Neural cell (in vitro differentiated cells): ENCODE data around the gene DDX24. TPM values are rescaled to one million over a fixed set of nuclear protein-coding genes. Genes with fewer than 3 reads are reported as not detected.

ENCODE experiments used
- H2AFZ ChIP-seq: fragments of 200-600, 300-800 bp; sonication (generic), shearing (Covaris generic); 2 replicates; pipeline ENCODE4 v1.6.0; 2014; ENCODE audit warnings: low read depth, mild to moderate bottlenecking, antibody characterized with exemption, low read length, moderate library complexity
- H3F3A ChIP-seq: fragments of 200-600 bp; shearing (Covaris generic); 2 replicates; pipeline ENCODE4 v1.6.1; 2016; ENCODE audit warnings: mild to moderate bottlenecking, moderate library complexity, mixed read lengths, antibody characterized with exemption, low read length; ENCODE audit not compliant: insufficient read depth, poor library complexity, severe bottlenecking
- H3K27ac ChIP-seq: fragments of 200-600, 300-800 bp; sonication (generic), shearing (Covaris generic); 2 replicates; pipeline ENCODE4 v1.5.1; 2014; ENCODE audit warnings: mild to moderate bottlenecking, low read length, moderate library complexity
- H3K27me3 ChIP-seq: fragments of 300-800, 200-600 bp; sonication (generic), shearing (Covaris generic); 2 replicates; pipeline ENCODE4 v1.6.0; 2014; ENCODE audit warnings: mild to moderate bottlenecking, low read depth, low read length, moderate library complexity; ENCODE audit not compliant: insufficient read depth
- H3K36me3 ChIP-seq: fragments of 300-800, 200-600 bp; sonication (generic), shearing (Covaris generic); 2 replicates; pipeline ENCODE4 v1.5.1; 2014; ENCODE audit warnings: mild to moderate bottlenecking, antibody characterized with exemption, low read length, moderate library complexity; ENCODE audit not compliant: insufficient read depth
- H3K4me2 ChIP-seq: fragments of 300-800, 200-600 bp; sonication (generic), shearing (Covaris generic); 2 replicates; pipeline ENCODE4 v1.6.0; 2014; ENCODE audit warnings: mild to moderate bottlenecking, low read length
- H3K4me3 ChIP-seq: fragments of 300-800, 200-600 bp; sonication (generic), shearing (Covaris generic); 2 replicates; pipeline ENCODE4 v1.5.1; 2014; ENCODE audit warnings: mild to moderate bottlenecking, low read length, moderate library complexity
- H3K79me2 ChIP-seq: fragments of 200-600 bp; shearing (Covaris generic); replicated peaks from 2 replicates; pipeline ENCODE4 v1.6.0; 2014; ENCODE audit warnings: mild to moderate bottlenecking, low read length, moderate library complexity; ENCODE audit not compliant: insufficient read depth
- H3K9ac ChIP-seq: fragments of 300-800, 200-600 bp; sonication (generic), shearing (Covaris generic); 2 replicates; pipeline ENCODE4 v1.6.1; 2016; ENCODE audit warnings: mild to moderate bottlenecking, low read length, mixed read lengths
- H3K9me2 ChIP-seq: fragments of 200-600 bp; shearing (Covaris generic); 2 replicates; pipeline ENCODE4 v1.6.1; 2016; ENCODE audit warnings: mild to moderate bottlenecking, low read length, mixed read lengths; ENCODE audit not compliant: insufficient read depth
- H3K9me3 ChIP-seq: fragments of 200-600, 300-800 bp; sonication (generic), shearing (Covaris generic); 2 replicates; pipeline ENCODE4 v1.6.1; 2016; ENCODE audit warnings: mild to moderate bottlenecking, mixed run types, low read length, moderate library complexity, mixed read lengths
- H4K20me1 ChIP-seq: fragments of 200-600 bp; shearing (Covaris generic); 2 replicates; pipeline ENCODE4 v1.6.1; 2016; ENCODE audit warnings: mild to moderate bottlenecking, mixed run types; ENCODE audit not compliant: insufficient read depth
- CTCF ChIP-seq: fragments of 450-650 bp; IDR thresholded peaks from 2 replicates; pipeline ENCODE4 v1.5.1; 2014; ENCODE audit warnings: antibody characterized with exemption, mild to moderate bottlenecking, moderate library complexity; ENCODE audit not compliant: poor library complexity, severe bottlenecking
- EP300 ChIP-seq: fragments of 450-650 bp; conservative IDR thresholded peaks from 2 replicates; pipeline ENCODE4 v1.6.1; 2014; ENCODE audit warnings: antibody characterized with exemption, mild to moderate bottlenecking, moderate library complexity; ENCODE audit not compliant: poor library complexity, severe bottlenecking
- EZH2 ChIP-seq: fragments of 200-600, 300-800 bp; shearing (Covaris generic), sonication (generic); IDR thresholded peaks from 2 replicates; pipeline ENCODE4 v1.6.1; 2014; ENCODE audit warnings: antibody characterized with exemption, low read length, borderline replicate concordance, mild to moderate bottlenecking; ENCODE audit not compliant: insufficient read depth, poor library complexity, severe bottlenecking
- MXI1 ChIP-seq: fragments of 450-650 bp; conservative IDR thresholded peaks from 2 replicates; pipeline ENCODE4 v1.6.1; 2014; ENCODE audit warnings: antibody characterized with exemption, mild to moderate bottlenecking; ENCODE audit not compliant: poor library complexity, severe bottlenecking
- POLR2AphosphoS5 ChIP-seq: IDR thresholded peaks from 2 replicates; pipeline ENCODE4 v1.6.1; 2012
- RAD21 ChIP-seq: fragments of 450-650 bp; conservative IDR thresholded peaks from 2 replicates; pipeline ENCODE4 v1.6.1; 2014; ENCODE audit warnings: antibody characterized with exemption, mild to moderate bottlenecking, moderate library complexity
- REST ChIP-seq: IDR thresholded peaks from 2 replicates; pipeline ENCODE4 v1.6.1; 2012; ENCODE audit warnings: borderline replicate concordance
- SMC3 ChIP-seq: fragments of 450-650 bp; conservative IDR thresholded peaks from 2 replicates; pipeline ENCODE4 v1.6.1; 2014; ENCODE audit warnings: antibody characterized with exemption, mild to moderate bottlenecking, moderate library complexity; ENCODE audit not compliant: poor library complexity
- TAF1 ChIP-seq: IDR thresholded peaks from 2 replicates; pipeline ENCODE4 v1.6.1; 2012; ENCODE audit warnings: low read depth
- polyA plus RNA-seq: library from polyadenylated mRNA; depleted of rRNA; stranded (reverse); fragments of >200 nt; gene quantifications from 2 replicates; pipeline ENCODE4 v1.2.3, GENCODE V29; 2014

Gene DDX24
- polyA plus RNA-seq, 1 donor from 2014 or later: 177 TPM

GRCh38 chr14:94045101-94045500 is 35.9 kb downstream of the DDX24 start:
- TF ChIP-seq EP300: no peak
- TF ChIP-seq REST: no peak
- no peak for TF ChIP-seq TAF1
- no peak for TF ChIP-seq EZH2
- TF ChIP-seq SMC3: no peak
- no peak for TF ChIP-seq RAD21
- no peak for TF ChIP-seq CTCF
- no peak for TF ChIP-seq MXI1
- TF ChIP-seq POLR2AphosphoS5: no peak
- H3K9me3 ChIP-seq: no peaks in the 10 kb centered on the region

GRCh38 chr14:94044476-94045091 is 36.4 kb downstream of the DDX24 start:
- Histone ChIP-seq H2AFZ (no peak overlapping the region), H3K9me3 (no peaks in the 10 kb centered on the region), H3K9ac (no peak overlapping the region), H3K4me3 (no peak overlapping the region), H4K20me1 (no peaks in the 10 kb centered on the region), H3K36me3 (peaks cover 9% of the 10 kb centered on the region), H3K79me2 (no peaks in the 10 kb centered on the region), H3F3A (no peaks in the 10 kb centered on the region), H3K9me2 (no peaks in the 10 kb centered on the region), H3K4me2 (no peak overlapping the region), H3K27me3 (no peaks in the 10 kb centered on the region), H3K27ac (no peak overlapping the region)
- TF ChIP-seq TAF1 (no peak), MXI1 (no peak), EZH2 (no peak), SMC3 (no peak), EP300 (no peak), CTCF (no peak), POLR2AphosphoS5 (no peak), REST (no peak), RAD21 (no peak)

More at GRCh38 chr14:94045101-94045500, 35.9 kb downstream of the DDX24 start:
- H2AFZ ChIP-seq: no peak overlapping the region
- H3F3A ChIP-seq: no peaks in the 10 kb centered on the region
- no peaks in the 10 kb centered on the region for H4K20me1 ChIP-seq
- H3K27me3 ChIP-seq: no peaks in the 10 kb centered on the region
- no peak overlapping the region for H3K9ac ChIP-seq
- no peak overlapping the region for H3K4me2 ChIP-seq
- H3K79me2 ChIP-seq: no peaks in the 10 kb centered on the region
- H3K4me3 ChIP-seq: no peak overlapping the region
- no peaks in the 10 kb centered on the region for H3K9me2 ChIP-seq
- peaks cover 9% of the 10 kb centered on the region for H3K36me3 ChIP-seq
- no peak overlapping the region for H3K27ac ChIP-seq
